ENCODE results near the gene WDR7.

- TF ChIP-seq POLR2A (IDR thresholded peaks at IDR 0.05): no peak
- TF ChIP-seq, protein P1, sequence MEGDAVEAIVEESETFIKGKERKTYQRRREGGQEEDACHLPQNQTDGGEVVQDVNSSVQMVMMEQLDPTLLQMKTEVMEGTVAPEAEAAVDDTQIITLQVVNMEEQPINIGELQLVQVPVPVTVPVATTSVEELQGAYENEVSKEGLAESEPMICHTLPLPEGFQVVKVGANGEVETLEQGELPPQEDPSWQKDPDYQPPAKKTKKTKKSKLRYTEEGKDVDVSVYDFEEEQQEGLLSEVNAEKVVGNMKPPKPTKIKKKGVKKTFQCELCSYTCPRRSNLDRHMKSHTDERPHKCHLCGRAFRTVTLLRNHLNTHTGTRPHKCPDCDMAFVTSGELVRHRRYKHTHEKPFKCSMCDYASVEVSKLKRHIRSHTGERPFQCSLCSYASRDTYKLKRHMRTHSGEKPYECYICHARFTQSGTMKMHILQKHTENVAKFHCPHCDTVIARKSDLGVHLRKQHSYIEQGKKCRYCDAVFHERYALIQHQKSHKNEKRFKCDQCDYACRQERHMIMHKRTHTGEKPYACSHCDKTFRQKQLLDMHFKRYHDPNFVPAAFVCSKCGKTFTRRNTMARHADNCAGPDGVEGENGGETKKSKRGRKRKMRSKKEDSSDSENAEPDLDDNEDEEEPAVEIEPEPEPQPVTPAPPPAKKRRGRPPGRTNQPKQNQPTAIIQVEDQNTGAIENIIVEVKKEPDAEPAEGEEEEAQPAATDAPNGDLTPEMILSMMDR (IDR thresholded peaks at IDR 0.05): no peak
Observed at GRCh38 chr18:57038395-57038794, 387.2 kb downstream of the WDR7 start.
